Cerebellar cortex (tissue), 1 donor: ENCODE measurements around the gene C20orf144.
"Not testable (repeated sequence)": the region's sequence is repeated elsewhere in the genome, so short reads cannot be mapped to it uniquely, and the experiment has no call there.

Experiments
- DNase-seq: peaks from one replicate; pipeline ENCODE4 v3.0.0-alpha.2; 2015; ENCODE audit warnings: low spot score

The C20orf144 gene

DNA sequence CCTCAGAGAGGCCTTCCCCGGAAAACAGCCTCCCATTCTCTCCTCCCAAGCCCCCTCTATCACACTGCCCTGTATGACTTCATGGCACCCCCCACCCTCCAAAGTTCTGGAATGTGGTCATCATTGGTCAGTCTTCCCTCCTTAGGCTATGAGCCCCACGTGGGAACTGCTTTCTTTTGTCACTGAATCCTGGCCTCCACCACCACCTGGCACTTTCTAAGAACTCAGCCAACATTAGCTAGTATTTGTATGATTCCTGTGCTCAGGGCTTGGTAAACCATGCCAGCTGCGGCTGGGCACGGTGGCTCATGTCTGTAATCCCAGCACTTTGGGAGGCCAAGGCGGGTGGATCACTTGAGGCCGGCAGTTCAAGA is 32.5 kb downstream of the C20orf144 start:
- DNase-seq = no peak

DNA sequence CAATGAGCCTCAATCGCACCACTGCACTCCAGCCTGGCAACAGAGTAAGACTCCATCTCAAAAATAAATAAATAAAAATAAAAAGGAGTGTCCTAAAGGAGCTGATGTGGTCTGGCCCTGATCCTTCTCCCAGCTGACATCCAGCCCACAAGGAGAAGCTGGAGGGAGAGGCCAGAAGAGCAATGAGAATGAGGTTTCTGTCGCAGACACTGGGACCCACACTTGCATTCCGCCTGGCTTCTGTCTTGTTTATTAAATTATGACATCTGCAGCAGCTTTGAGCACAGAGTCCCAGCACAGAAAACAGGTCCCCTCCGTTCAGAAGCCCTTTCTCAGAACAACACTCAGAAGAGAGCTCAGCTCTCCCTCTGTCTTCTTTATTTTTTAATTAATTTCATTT is 34.3 kb downstream of the C20orf144 start:
- no peak for DNase-seq

DNA sequence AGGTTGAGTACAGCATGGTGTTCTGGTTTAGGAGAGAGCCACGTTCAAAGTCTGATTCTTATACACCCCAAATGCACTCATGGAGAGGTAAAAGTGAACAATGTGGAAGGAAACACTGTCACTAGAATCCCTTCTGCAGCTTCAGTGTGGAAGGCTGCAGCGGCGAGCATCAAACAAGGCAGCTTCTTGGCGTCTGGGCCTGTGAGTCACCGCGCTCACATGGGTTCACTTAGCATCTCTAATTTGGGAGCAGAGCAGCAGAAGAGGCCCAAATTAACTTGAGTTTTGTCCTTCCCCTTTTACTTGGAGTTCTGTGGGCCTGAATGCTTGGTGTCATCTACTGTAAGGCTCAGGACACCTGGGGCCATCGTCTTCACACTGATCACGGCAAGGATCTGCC is 35.0 kb downstream of the C20orf144 start:
- no peak for DNase-seq

DNA sequence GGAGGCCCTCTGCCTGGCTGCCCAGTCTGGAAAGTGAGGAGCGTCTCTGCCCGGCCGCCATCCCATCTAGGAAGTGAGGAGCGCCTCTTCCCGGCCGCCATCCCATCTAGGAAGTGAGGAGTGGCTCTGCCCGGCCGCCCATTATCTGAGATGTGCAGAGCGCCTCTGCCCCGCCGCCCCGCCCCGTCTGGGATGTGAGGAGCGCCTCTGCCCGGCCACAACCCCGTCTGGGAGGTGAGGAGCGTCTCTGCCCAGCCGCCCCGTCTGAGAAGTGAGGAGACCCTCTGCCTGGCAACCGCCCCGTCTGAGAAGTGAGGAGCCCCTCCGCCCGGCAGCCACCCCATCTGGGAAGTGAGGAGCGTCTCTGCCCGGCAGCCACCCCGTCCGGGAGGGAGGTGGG is 36.8 kb downstream of the C20orf144 start:
- DNase-seq = not testable (repeated sequence)

DNA sequence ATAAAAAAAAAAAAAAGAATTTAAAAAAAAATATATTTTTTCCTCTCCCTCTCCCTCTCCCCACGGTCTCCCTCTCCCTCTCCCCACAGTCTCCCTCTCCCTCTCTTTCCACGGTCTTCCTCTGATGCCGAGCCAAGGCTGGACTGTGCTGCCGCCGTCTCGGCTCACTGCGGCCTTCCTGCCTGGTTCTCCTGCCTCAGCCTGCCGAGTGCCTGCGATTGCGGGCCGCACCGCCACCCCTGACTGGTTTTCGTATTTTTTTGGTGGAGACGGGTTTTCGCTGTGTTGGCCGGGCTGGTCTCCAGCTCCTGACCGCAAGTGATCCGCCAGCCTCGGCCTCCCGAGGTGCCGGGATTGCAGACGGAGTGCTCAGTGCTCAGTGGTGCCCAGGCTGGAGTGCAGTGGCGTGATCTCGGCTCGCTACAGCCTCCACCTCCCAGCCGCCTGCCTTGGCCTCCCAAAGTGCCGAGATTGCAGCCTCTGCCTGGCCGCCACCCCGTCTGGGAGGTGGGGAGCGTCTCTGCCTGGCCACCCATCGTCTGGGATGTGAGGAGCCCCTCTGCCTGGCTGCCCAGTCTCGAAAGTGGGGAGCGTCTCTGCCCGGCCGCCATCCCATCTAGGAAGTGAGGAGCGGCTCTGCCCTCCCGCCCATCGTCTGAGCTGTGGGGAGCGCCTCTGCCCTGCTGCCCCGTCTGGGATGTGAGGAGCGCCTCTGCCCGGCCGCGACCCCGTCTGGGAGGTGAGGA is 38.7 kb downstream of the C20orf144 start:
- not testable (repeated sequence) for DNase-seq

DNA sequence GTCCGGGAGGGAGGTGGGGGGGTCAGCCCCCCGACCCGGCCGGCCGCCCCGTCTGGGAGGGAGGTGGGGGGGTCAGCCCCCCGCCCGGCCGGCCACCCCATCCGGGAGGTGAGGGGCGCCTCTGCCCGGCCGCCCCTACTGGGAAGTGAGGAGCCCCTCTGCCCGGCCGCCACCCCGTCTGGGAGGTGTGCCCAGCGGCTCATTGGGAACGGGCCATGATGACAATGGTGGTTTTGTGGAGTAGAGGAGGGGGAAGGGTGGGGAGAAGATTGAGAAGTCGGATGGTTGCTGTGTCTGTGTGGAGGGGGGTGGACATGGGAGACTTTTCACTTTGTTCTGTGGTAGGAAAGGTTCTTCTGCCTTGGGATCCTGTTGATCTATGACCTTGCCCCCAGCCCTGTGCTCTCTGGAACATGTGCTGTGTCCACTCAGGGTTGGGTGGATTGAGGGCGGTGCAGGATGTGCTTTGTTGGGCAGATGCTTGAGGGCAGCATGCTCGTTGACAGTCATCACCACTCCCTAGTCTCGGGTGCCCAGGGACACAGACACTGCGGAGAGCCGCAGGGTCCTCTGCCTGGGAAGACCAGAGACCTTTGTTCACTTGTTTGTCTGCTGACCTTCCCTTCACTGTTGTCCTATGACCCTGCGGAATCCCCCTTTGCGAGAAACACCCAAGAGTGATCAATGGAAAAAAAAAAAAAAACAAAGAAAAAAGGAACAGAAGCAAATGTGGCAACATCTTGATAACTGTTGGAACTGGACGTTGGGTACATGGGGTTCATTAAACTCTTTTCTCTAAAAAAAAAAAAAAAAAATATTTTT is 39.7 kb downstream of the C20orf144 start:
- no peak for DNase-seq

DNA sequence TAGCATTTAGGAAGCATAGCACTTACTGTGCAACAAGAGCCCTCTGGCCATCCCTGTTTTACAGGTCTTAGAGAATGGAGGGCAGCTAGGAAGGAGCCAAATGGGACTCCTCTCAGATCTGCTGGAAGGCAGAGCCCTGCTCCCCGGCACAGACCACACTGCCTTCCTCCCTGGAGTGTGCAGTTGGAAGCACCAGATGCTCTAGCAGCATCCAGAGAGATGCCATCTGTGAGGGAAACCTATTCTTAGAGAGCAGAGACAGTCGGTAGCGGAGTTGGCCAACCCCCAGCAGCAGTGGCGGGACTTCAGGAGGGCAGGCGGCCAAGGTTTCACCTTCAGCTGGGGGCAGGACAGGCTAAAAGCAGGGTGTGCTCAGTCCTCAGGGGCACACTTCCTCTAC is 40.7 kb downstream of the C20orf144 start:
- DNase-seq = peak; percentile 96

DNA sequence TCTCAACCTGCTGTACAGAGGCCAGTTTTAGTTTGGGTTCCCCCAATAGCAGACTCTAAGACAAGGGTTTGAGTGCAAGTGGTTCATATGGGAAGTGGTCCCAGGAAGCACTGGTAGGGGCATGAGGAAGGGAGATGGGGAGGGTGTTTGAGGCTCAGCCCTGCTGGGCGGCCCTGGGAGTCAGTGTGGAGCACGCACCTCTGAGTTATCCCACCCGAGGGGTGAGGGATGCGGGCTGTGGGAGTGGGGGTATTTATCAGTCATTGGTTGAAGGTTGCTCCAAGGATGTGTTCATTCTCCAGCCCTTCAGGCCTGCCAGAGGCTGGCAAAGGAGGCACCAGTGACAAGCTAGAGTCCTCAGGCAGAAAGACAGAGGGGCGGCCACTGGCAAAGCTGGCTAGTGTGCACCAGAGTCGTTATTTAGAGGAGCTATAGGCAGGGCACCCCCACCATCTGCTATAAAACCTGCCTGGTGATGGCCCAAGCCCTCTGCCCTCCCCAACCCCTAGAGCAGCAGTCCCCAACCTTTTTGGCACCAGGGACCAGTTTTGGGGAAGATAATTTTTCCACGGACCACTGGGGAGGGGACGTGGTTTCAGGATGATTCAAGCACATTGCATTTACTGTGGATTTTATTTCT is 41.5 kb downstream of the C20orf144 start:
- DNase-seq = no peak

DNA sequence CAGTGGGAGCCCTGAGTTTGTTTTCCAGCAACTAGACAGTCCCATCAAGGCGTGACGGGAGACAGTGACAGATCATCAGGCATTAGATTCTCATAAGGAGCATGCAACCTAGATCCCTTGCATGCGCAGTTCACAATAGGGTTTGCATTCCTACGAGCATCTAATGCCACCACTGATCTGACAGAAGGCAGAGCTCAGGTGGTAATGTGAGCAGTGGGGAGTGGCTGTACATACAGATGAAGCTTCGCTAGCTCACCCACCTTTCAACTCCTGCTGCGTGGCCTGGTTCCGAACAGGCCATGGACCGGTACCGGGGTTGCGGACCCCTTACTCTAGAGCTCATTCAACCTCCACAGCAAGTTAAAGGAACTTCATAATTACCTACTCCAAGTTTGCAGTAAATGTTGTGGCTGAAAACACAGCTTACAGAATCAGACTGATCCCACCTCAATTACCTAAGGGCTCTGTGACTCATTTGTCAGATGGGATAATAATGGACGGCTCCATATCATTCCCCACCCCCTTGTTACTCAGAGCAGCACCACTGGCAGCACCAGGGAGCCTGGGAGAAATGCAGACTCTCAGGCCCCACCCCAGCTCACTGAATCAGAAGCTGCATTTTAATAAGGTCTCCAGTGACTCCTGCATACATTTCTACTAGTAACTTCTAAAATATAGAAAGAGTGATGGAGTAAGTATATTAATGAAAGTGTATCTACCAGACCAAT is 42.2 kb downstream of the C20orf144 start:
- DNase-seq = no peak

DNA sequence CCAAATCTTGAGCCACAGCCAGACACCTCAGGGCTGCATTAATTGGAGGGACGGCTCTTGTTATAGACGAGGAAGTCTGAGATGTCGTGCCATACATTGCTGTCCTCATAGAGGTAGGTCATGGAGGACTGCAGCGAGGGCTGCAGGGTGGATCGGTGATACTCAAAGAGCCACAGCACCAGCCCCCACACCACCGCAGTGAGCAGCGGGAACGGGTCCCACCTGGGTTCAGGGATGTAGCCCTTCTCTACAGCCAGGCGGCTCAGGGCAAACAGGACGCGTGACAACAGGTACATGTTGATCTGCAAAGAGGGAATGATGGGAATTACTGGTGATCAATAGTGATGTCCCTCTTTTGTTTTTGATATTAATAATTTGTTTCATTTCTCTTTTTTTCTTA is 45.5 kb downstream of the C20orf144 start:
- no peak for DNase-seq

DNA sequence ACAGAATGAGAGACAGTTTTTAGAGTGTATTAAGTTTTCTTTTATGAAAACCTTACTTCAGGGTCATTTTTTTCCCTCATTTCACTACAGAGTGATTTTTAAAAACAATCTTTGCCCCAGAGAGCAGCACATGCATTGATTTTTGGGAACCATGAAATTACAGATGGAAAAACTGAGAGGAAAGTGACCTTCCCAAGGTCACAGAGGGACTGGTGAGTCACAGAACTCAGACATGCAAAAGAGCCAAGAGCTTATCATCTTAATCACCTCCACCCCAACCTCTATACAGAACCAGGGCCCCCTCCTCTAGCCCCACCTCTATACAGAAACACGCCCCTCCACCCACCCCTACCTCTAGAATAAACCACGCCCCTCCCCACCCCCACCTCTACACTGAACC is 47.3 kb downstream of the C20orf144 start:
- no peak for DNase-seq

DNA sequence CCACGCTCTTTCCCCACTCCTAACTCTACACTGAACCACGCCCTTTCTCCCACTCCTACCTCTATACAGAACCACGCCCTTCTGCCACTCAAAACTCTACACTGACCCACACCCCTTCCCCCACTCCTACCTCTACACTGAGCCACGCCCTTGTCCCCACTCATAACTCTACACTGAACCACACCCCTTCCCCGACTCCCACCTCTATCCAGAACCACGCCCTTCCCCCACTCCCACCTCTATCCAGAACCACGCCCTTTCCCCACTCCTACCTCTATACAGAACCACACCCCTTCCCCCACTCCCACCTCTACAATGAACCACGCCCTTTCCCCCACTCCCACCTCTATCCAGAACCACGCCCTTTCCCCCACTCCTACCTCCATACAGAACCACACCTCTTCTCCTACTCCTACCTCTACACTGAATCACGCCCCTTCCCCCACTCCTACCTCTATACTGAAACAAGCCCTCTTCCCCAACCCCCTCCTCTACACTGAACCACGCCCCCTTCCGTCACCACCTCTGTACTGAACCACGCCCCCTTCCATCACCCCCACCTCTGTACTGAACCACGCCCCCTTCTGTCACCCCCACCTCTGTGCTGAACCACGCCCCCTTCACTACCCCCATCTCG is 47.9 kb downstream of the C20orf144 start:
- no peak for DNase-seq

DNA sequence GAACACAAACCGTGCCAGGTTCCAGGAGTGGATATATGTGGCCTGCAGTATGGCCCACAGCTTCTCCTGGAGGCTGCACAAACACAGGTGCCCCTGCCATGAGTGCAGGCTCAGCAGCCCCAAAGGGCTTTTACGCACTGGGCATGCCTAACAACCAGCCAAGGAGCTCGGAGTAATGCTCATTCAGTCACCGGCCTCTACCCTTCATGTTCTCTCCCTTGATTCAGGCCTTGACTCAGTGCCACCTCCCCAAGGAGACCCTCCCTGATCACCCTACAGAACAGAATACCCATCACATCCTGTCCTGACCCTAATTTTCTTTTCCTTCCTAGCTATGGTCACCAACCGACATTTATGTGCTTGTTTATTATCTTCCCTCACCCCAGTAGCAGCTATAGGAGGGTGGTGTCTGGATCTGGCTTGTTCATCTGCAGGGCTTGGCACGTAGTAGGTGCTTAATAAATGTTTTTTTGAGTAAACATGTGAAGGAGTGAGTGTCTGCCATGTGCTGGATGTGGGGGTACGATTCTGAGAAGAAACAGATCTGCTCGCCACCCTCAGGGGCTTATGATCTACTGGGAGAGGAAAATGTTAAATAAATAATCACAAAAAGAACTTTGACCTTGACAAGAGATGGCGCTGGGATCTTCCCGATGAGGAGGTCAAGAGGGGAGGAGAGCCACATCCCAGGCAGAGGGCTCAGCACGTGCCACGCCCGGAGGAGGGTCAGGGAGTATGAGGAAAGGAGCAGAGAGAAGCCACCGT is 48.7 kb downstream of the C20orf144 start:
- DNase-seq = no peak

DNA sequence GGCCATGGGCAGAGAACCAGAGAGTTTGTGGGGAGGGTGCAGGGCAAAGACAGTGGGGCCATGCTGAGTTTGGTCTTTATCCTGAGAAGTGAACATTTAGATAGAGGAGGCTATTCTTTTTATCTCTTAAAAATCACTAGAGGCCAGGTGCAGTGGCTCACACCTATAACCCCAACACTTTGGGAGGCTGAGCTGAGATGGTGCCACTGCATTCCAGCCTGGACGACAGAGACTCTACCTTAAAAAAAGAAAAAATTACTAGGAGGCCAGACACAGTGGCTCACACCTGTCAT is 49.3 kb downstream of the C20orf144 start:
- no peak for DNase-seq
